ENCODE results near the gene TMEM43. TPM values are rescaled to one million over a fixed set of nuclear protein-coding genes. Genes with fewer than 3 reads are reported as not detected.

TMEM43 gene
- total and polyA plus RNA-seq, 10 of the 15 experiments (the other 5 are each of a cell fraction or from before 2014, with no cell fraction given): 7.2 to 33.0 (median 18.5) TPM

- TF ChIP-seq SMAD5 (IDR thresholded peaks at IDR 0.05; ENCODE audit: low read depth): peak; percentile 54; the same call in 1 of the 2 replicates
- TF ChIP-seq IRF3 (IDR thresholded peaks at IDR 0.05): no peak
- TF ChIP-seq ZZZ3 (IDR thresholded peaks at IDR 0.05; ENCODE audit: control insufficient read depth, insufficient read length, low read depth): no peak
- no peak for TF ChIP-seq ZSCAN29 (IDR thresholded peaks at IDR 0.05)
- TF ChIP-seq STAT3 (IDR thresholded peaks at IDR 0.05; ENCODE audit: low read depth, low read length): no peak
- TF ChIP-seq IKZF1 (conservative IDR thresholded peaks at IDR 0.05): peak; percentile 83
- peak; percentile 24 for TF ChIP-seq SMAD1 (IDR thresholded peaks at IDR 0.05; ENCODE audit: low read depth, partially characterized antibody)
- TF ChIP-seq BHLHE40 (IDR thresholded peaks at IDR 0.05; ENCODE audit: borderline replicate concordance in 1 of 2, low read depth in 2 of 2, low read length in 1 of 2): peak; percentile 89 to 90
- TF ChIP-seq SMARCA5 (IDR thresholded peaks at IDR 0.05): peak; percentile 92; the same call in 1 of the 2 replicates
- peak; percentile 84 for TF ChIP-seq TAF1 (IDR thresholded peaks at IDR 0.05; ENCODE audit: borderline replicate concordance, low read depth, low read length)
- peak; percentile 94; the same call in 1 of the 2 replicates for TF ChIP-seq GATAD2B (conservative IDR thresholded peaks at IDR 0.05; ENCODE audit: low read depth)
- peak; percentile 74; the same call in 1 of the 2 replicates for TF ChIP-seq POLR2AphosphoS2 (IDR thresholded peaks at IDR 0.05; ENCODE audit: low read depth, low read length)
- TF ChIP-seq CBFB (IDR thresholded peaks at IDR 0.05; ENCODE audit: low read depth): peak; percentile 98
- TF ChIP-seq PKNOX1 (IDR thresholded peaks at IDR 0.05): peak; percentile 93
- TF ChIP-seq GABPA (IDR thresholded peaks at IDR 0.05; ENCODE audit: low read depth): peak; percentile 87
- peak; percentile 72 for TF ChIP-seq E4F1 (IDR thresholded peaks at IDR 0.05; ENCODE audit: borderline replicate concordance, partially characterized antibody)
- TF ChIP-seq CEBPZ (IDR thresholded peaks at IDR 0.05; ENCODE audit: low read depth, low read length): no peak
- no peak for TF ChIP-seq EP300 (IDR thresholded peaks at IDR 0.05; ENCODE audit: borderline replicate concordance in 1 of 2, control insufficient read depth in 1 of 2, low read depth in 2 of 2, low read length in 2 of 2)
- TF ChIP-seq NFYB (IDR thresholded peaks at IDR 0.05; ENCODE audit: insufficient read depth, low read depth, low read length): peak; percentile 58; the same call in 1 of the 2 replicates
These were observed 53.6 kb downstream of the TMEM43 start, which contains the start of the genes LSM3 and XPC (continued) for GRCh38 chr3:14178247-14179113.
